OCI-LY7 (cell line): ENCODE data around the gene ACP4. TPM values are rescaled to one million over a fixed set of nuclear protein-coding genes. Genes with fewer than 3 reads are reported as not detected.
"Not testable (repeated sequence)": the region's sequence is repeated elsewhere in the genome, so short reads cannot be mapped to it uniquely, and the experiment has no call there.

Experiments
- BruUV-seq: library from RNA; stranded (reverse); fragments of 400-500 nt; replicated peaks from 2 replicates; lab custom pipeline; 2021; lab: Mats Ljungman, UMichigan
- CTCF ChIA-PET: fragments of 300-600 bp; sonication (Branson Sonifier 250); formaldehyde crosslinking; loops from one replicate; lab custom pipeline; 2022; ENCODE audit warnings: antibody characterized with exemption; ENCODE audit not compliant: unreplicated experiment; lab: Charles Lee
- POLR2A ChIA-PET: fragments of 300-600 bp; sonication (Branson Sonifier 250); formaldehyde crosslinking; loops from one replicate; lab custom pipeline; 2022; ENCODE audit warnings: antibody characterized with exemption; lab: Charles Lee
- DNase-seq: peaks from one replicate; pipeline ENCODE4 v3.0.0-alpha.2; 2015; ENCODE audit warnings: low spot score
- H2AFZ ChIP-seq: fragments of 200-600 bp; sonication (generic), shearing (Covaris generic); 2 replicates; pipeline ENCODE4 v1.6.1; 2014; ENCODE audit warnings: mild to moderate bottlenecking, antibody characterized with exemption, low read length, moderate library complexity
- H3K27ac ChIP-seq: fragments of 200-600 bp; sonication (generic); 2 replicates; pipeline ENCODE4 v1.5.1; 2014; ENCODE audit warnings: mixed run types, low read depth, mild to moderate bottlenecking, moderate library complexity, low read length, inconsistent platforms; ENCODE audit not compliant: poor library complexity, severe bottlenecking
- H3K36me3 ChIP-seq: fragments of 200-600 bp; sonication (generic); 2 replicates; pipeline ENCODE4 v1.6.1; 2014; ENCODE audit warnings: mild to moderate bottlenecking, antibody characterized with exemption, low read length, moderate library complexity, mixed read lengths; ENCODE audit not compliant: insufficient read depth
- H3K4me1 ChIP-seq: fragments of 200-600 bp; sonication (generic); 2 replicates; pipeline ENCODE4 v1.5.1; 2014; ENCODE audit warnings: mild to moderate bottlenecking, low read length; ENCODE audit not compliant: insufficient read depth, poor library complexity, severe bottlenecking
- H3K4me2 ChIP-seq: fragments of 200-600 bp; sonication (generic); 2 replicates; pipeline ENCODE4 v1.6.1; 2014; ENCODE audit warnings: mild to moderate bottlenecking, low read length
- H3K4me3 ChIP-seq: fragments of 200-600 bp; sonication (generic); 2 replicates; pipeline ENCODE4 v1.5.1; 2014; ENCODE audit warnings: mild to moderate bottlenecking, low read depth, low read length; ENCODE audit not compliant: poor library complexity, severe bottlenecking
- H3K79me2 ChIP-seq: fragments of 200-600 bp; sonication (generic); 2 replicates; pipeline ENCODE4 v1.6.1; 2016; ENCODE audit warnings: low read depth, mild to moderate bottlenecking, low read length, moderate library complexity, mixed read lengths; ENCODE audit not compliant: insufficient read depth
- H3K9me2 ChIP-seq: fragments of 200-600 bp; sonication (generic); 2 replicates; pipeline ENCODE4 v1.6.1; 2016; ENCODE audit warnings: mild to moderate bottlenecking, low read length, mixed read lengths; ENCODE audit not compliant: insufficient read depth
- H3K9me3 ChIP-seq: fragments of 200-600 bp; sonication (generic); 2 replicates; pipeline ENCODE4 v1.6.1; 2014; ENCODE audit warnings: mild to moderate bottlenecking, mixed run types, low read length, mixed read lengths
- H4K20me1 ChIP-seq: fragments of 200-600 bp; sonication (generic); 2 replicates; pipeline ENCODE4 v1.6.1; 2014; ENCODE audit warnings: mild to moderate bottlenecking, antibody characterized with exemption, low read length, moderate library complexity, mixed read lengths; ENCODE audit not compliant: insufficient read depth
- EZH2phosphoT487 ChIP-seq: fragments of 200-600 bp; sonication (generic); IDR thresholded peaks from 2 replicates; pipeline ENCODE4 v1.6.1; 2018; ENCODE audit warnings: low read depth, borderline replicate concordance, mild to moderate bottlenecking, mixed run types, antibody characterized with exemption, low read length, moderate library complexity, mixed read lengths
- intact Hi-C: fragments of 100-400 bp; cut with micrococcal nuclease; formaldehyde crosslinking; loops from one replicate; pipeline ENCODE4 v1.10.0; 2022; ENCODE audit not compliant: unreplicated experiment
- total RNA-seq, 2 experiments: library from RNA; depleted of rRNA in 1 of 2; stranded (reverse); fragments of >200 nt in 1 of 2; shearing (Covaris generic) in 1 of 2; gene quantifications; 2 replicates each; pipeline ENCODE4 v1.2.3, GENCODE V29; 2014 to 2022
- TF ChIP-seq, protein P1 (sequence below): fragments of 200-600 bp; sonication (generic); conservative IDR thresholded peaks from 2 replicates; pipeline ENCODE4 v1.5.1; 2014; ENCODE audit warnings: mild to moderate bottlenecking, antibody characterized with exemption, low read length, moderate library complexity, mixed read lengths

ACP4 gene
- total RNA-seq, 2 experiments from 2014 or later: not detected

DNA sequence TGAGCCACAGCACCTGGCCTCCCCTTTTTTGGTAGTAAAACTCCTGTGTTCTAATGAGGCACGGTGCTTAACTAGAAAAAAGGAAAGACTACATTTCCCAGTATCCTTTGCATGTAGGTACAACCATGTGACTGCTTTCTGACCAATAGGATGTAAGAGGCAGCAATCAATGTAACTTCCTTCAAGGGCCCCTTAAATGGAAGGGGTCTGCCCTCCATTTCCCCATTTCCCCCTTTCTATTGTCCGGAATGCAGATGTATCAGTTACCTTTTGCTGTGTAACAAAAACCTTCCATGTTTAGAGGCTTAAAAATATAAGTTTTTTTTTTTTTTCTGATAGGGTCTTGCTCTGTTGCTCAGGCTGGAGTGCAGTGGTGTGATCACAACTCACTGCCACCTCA lies 17.7 kb upstream of the ACP4 start:
- Histone ChIP-seq H3K4me2 (no peak overlapping the region), H3K9me3 (peaks cover 6% of the 10 kb centered on the region; the same call in 1 of the 2 replicates), H3K36me3 (no peaks in the 10 kb centered on the region), H4K20me1 (no peaks in the 10 kb centered on the region), H3K79me2 (no peaks in the 10 kb centered on the region), H3K4me1 (no peaks in the 10 kb centered on the region), H2AFZ (peak overlapping the region; percentile 69), H3K27ac (no peak overlapping the region), H3K4me3 (no peak overlapping the region), H3K9me2 (no peaks in the 10 kb centered on the region)
- TF ChIP-seq, protein P1, sequence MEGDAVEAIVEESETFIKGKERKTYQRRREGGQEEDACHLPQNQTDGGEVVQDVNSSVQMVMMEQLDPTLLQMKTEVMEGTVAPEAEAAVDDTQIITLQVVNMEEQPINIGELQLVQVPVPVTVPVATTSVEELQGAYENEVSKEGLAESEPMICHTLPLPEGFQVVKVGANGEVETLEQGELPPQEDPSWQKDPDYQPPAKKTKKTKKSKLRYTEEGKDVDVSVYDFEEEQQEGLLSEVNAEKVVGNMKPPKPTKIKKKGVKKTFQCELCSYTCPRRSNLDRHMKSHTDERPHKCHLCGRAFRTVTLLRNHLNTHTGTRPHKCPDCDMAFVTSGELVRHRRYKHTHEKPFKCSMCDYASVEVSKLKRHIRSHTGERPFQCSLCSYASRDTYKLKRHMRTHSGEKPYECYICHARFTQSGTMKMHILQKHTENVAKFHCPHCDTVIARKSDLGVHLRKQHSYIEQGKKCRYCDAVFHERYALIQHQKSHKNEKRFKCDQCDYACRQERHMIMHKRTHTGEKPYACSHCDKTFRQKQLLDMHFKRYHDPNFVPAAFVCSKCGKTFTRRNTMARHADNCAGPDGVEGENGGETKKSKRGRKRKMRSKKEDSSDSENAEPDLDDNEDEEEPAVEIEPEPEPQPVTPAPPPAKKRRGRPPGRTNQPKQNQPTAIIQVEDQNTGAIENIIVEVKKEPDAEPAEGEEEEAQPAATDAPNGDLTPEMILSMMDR: no peak
- TF ChIP-seq EZH2phosphoT487: no peak
- ChIA-PET POLR2A (no interaction called here), CTCF (no interaction called here)
- no TSS peak for BruUV-seq
- intact Hi-C loops: no loop called here
- peak; percentile 62 for DNase-seq

- H3K4me2 ChIP-seq, H4K20me1 ChIP-seq, H3K9me2 ChIP-seq, H3K9me3 ChIP-seq, intact Hi-C loops, CTCF ChIA-PET, H3K4me1 ChIP-seq, H3K79me2 ChIP-seq, H3K36me3 ChIP-seq, H3K4me3 ChIP-seq, DNase-seq, H3K27ac ChIP-seq, BruUV-seq: not testable (repeated sequence)
- POLR2A ChIA-PET: interaction anchor here (0.7 kb wide), 1 partner anchor 10 kb away, joined by 3 read pairs; no protein-coding TSS in a partner anchor
- peak overlapping the region; percentile 69 for H2AFZ ChIP-seq
Observed at GRCh38 chr19:50772912-50773311, 17.3 kb upstream of the ACP4 start.

DNA sequence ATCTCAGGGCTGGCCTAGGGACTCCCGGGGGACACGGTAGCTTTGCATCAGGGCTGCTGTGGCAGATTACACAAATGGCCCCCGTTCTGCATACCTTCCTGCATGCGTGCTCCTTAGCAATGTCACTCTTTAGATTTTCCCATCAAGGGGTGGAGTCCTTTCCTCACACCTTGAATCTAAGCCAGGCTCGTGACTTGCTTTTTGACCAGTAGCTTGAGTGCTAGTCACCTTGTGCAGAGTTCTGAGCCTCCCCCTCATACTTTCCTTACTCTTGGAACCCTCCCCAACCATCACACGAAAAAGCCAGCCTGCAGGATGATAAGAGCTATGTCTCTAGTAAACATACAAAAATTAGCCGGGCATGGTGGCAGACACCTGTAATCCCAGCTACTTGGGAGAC lies 16.8 kb upstream of the ACP4 start:
- intact Hi-C loops, BruUV-seq, CTCF ChIA-PET: not testable (repeated sequence)

GRCh38 chr19:50776131-50776530 lies 14.1 kb upstream of the ACP4 start:
- H3K79me2 ChIP-seq: no peaks in the 10 kb centered on the region
- peaks cover 6% of the 10 kb centered on the region; the same call in 1 of the 2 replicates for H3K9me3 ChIP-seq
- no peak overlapping the region for H3K4me3 ChIP-seq
- no peaks in the 10 kb centered on the region for H4K20me1 ChIP-seq
- intact Hi-C loops: no loop called here
- H3K4me2 ChIP-seq: no peak overlapping the region
- POLR2A ChIA-PET: no interaction called here
- H3K36me3 ChIP-seq: no peaks in the 10 kb centered on the region
- CTCF ChIA-PET: no interaction called here
- no peak overlapping the region for H3K27ac ChIP-seq
- no peak for DNase-seq
- H3K9me2 ChIP-seq: no peaks in the 10 kb centered on the region
- H2AFZ ChIP-seq: no peak overlapping the region
- no peak for TF ChIP-seq EZH2phosphoT487
- TF ChIP-seq, protein P1: no peak
- H3K4me1 ChIP-seq: no peaks in the 10 kb centered on the region
- BruUV-seq: no TSS peak

More for the DNA sequence above, 16.8 kb upstream of the ACP4 start:
- not testable (repeated sequence) for H3K4me3 ChIP-seq, H3K4me2 ChIP-seq, H3K9me2 ChIP-seq, H4K20me1 ChIP-seq, DNase-seq, H3K27ac ChIP-seq, H3K36me3 ChIP-seq, H3K4me1 ChIP-seq, H3K9me3 ChIP-seq, H3K79me2 ChIP-seq, H2AFZ ChIP-seq
- POLR2A ChIA-PET: interaction anchor here (0.7 kb wide), 2 partner anchors 11 to 44 kb away, joined by 3 to 7 read pairs; no protein-coding TSS in a partner anchor
